Kasumi-1 (cell line): ENCODE measurements around the gene ADD3.

Experiments
- DNase-seq, 2 experiments: peaks; one replicate each; lab custom pipeline; 2025; lab: John Stamatoyannopoulos, UW

Gene ADD3

GRCh38 chr10:110002801-110003523 lies 4.8 kb upstream of the ADD3 start:
- DNase-seq: peak in 1 of 2 experiments; percentile 32

GRCh38 chr10:110003524-110003885 lies 4.3 kb upstream of the ADD3 start:
- DNase-seq: no peak

- DNase-seq: no peak
Observed at GRCh38 chr10:110005719-110006118, 2.1 kb upstream of the ADD3 start.

- no peak for DNase-seq
Observed at GRCh38 chr10:110006358-110007160, 1.2 kb upstream of the ADD3 start.

GRCh38 chr10:110007161-110007700 lies 553 bp upstream of the ADD3 start:
- DNase-seq: no peak

GRCh38 chr10:110008518-110009339 lies 945 bp downstream of the ADD3 start:
- peak; percentile 40 to 60 for DNase-seq

GRCh38 chr10:110009736-110010475 lies 2.1 kb downstream of the ADD3 start:
- DNase-seq: peak; percentile 28 to 40

GRCh38 chr10:110010486-110011378 lies 2.9 kb downstream of the ADD3 start:
- no peak for DNase-seq

GRCh38 chr10:110011681-110012080 lies 3.9 kb downstream of the ADD3 start:
- DNase-seq: no peak

- DNase-seq: no peak
Observed at GRCh38 chr10:110013630-110014293, 6.0 kb downstream of the ADD3 start.

GRCh38 chr10:110016039-110016438 lies 8.3 kb downstream of the ADD3 start:
- peak; percentile 40 to 42 for DNase-seq

GRCh38 chr10:110017052-110017451 lies 9.3 kb downstream of the ADD3 start:
- no peak for DNase-seq

- DNase-seq: no peak
Observed at GRCh38 chr10:110017907-110018306, 10.1 kb downstream of the ADD3 start.

GRCh38 chr10:110020265-110020664 lies 12.5 kb downstream of the ADD3 start:
- DNase-seq: no peak

GRCh38 chr10:110022716-110023504 lies 15.1 kb downstream of the ADD3 start:
- no peak for DNase-seq

GRCh38 chr10:110023785-110024465 lies 16.1 kb downstream of the ADD3 start:
- no peak for DNase-seq

- no peak for DNase-seq
Observed at GRCh38 chr10:110029450-110029849, 21.7 kb downstream of the ADD3 start.
